ENCODE results near the gene PRPF8. TPM values are rescaled to one million over a fixed set of nuclear protein-coding genes. Genes with fewer than 3 reads are reported as not detected.
A peak's percentile ranks its signal among the peaks of the same experiment; 100 is the strongest.

PRPF8 gene
- total and polyA plus RNA-seq, 2 of the 13 experiments (the other 11 are each of a cell fraction or from before 2014, with no cell fraction given): 112 to 179 TPM

DNA sequence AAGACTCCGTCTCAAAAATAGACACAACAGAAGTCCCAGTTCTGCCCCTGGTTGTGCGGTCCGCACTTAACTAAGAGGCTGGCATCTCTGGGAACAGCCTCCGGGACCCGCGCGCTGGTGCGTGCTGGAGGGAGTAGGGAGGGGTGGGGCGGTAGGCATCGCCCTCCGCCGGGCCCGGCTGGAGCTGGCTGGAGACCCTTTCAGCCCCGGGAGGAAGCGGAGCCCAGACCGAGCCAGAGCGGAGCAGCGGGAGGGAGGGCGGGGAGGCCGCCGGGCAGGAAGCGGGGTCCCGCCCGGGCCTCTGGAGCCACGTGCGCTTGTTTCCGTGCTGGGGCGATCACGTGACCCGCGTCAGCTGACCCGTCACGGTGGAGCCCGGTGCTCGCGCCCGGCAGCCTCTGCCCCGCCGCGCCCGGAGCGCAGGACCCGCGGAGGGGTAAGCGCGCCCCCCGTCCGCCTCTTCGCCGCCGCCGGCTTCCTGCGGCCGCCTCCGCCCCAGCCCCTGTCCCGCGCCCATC lies 39.7 kb upstream of the PRPF8 start, which contains the start of gene WDR81 (continued):
- TF ChIP-seq EP300 (IDR thresholded peaks at IDR 0.05; ENCODE audit: low read depth in 2 of 2, low read length in 2 of 2): peak in 1 of 2 experiments; percentile 38; a peak in 1 of 4 replicates
- no peak; the same call in 1 of the 2 replicates for TF ChIP-seq EP300 (CRISPR knock-in tag; IDR thresholded peaks at IDR 0.05; ENCODE audit: borderline replicate concordance)
- TF ChIP-seq, protein P1, sequence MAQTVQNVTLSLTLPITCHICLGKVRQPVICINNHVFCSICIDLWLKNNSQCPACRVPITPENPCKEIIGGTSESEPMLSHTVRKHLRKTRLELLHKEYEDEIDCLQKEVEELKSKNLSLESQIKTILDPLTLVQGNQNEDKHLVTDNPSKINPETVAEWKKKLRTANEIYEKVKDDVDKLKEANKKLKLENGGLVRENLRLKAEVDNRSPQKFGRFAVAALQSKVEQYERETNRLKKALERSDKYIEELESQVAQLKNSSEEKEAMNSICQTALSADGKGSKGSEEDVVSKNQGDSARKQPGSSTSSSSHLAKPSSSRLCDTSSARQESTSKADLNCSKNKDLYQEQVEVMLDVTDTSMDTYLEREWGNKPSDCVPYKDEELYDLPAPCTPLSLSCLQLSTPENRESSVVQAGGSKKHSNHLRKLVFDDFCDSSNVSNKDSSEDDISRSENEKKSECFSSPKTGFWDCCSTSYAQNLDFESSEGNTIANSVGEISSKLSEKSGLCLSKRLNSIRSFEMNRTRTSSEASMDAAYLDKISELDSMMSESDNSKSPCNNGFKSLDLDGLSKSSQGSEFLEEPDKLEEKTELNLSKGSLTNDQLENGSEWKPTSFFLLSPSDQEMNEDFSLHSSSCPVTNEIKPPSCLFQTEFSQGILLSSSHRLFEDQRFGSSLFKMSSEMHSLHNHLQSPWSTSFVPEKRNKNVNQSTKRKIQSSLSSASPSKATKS (CRISPR knock-in tag; IDR thresholded peaks at IDR 0.05): no peak
- no peak for TF ChIP-seq CENPT (CRISPR knock-in tag; IDR thresholded peaks at IDR 0.05; ENCODE audit: low read depth)
- TF ChIP-seq SETDB1 (CRISPR knock-in tag; IDR thresholded peaks at IDR 0.05; ENCODE audit: borderline replicate concordance): no peak
- no peak for TF ChIP-seq ZNF30 (CRISPR knock-in tag; IDR thresholded peaks at IDR 0.05)
- TF ChIP-seq ZKSCAN8 (CRISPR knock-in tag; IDR thresholded peaks at IDR 0.05; ENCODE audit: borderline replicate concordance): no peak
- TF ChIP-seq, protein P2, sequence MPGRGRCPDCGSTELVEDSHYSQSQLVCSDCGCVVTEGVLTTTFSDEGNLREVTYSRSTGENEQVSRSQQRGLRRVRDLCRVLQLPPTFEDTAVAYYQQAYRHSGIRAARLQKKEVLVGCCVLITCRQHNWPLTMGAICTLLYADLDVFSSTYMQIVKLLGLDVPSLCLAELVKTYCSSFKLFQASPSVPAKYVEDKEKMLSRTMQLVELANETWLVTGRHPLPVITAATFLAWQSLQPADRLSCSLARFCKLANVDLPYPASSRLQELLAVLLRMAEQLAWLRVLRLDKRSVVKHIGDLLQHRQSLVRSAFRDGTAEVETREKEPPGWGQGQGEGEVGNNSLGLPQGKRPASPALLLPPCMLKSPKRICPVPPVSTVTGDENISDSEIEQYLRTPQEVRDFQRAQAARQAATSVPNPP (CRISPR knock-in tag; IDR thresholded peaks at IDR 0.05): no peak
- TF ChIP-seq, protein P3, sequence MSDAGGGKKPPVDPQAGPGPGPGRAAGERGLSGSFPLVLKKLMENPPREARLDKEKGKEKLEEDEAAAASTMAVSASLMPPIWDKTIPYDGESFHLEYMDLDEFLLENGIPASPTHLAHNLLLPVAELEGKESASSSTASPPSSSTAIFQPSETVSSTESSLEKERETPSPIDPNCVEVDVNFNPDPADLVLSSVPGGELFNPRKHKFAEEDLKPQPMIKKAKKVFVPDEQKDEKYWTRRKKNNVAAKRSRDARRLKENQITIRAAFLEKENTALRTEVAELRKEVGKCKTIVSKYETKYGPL (CRISPR knock-in tag; IDR thresholded peaks at IDR 0.05): no peak
- TF ChIP-seq SP5 (CRISPR knock-in tag; IDR thresholded peaks at IDR 0.05; ENCODE audit: borderline replicate concordance, low read depth): no peak
- no peak for TF ChIP-seq ZNF816 (CRISPR knock-in tag; IDR thresholded peaks at IDR 0.05; ENCODE audit: borderline replicate concordance)
- 0 out of 2 replicates have a peak, but pooled peaks have one; percentile 41 for TF ChIP-seq ZNF331 (CRISPR knock-in tag; IDR thresholded peaks at IDR 0.05)
- TF ChIP-seq HNF4G (IDR thresholded peaks at IDR 0.05; ENCODE audit: borderline replicate concordance, low read depth, low read length): no peak
- no peak for TF ChIP-seq HNF4G (CRISPR knock-in tag; IDR thresholded peaks at IDR 0.05; ENCODE audit: borderline replicate concordance, low read depth)
- no peak for TF ChIP-seq SOX13 (IDR thresholded peaks at IDR 0.05)
- peak in 1 of 2 experiments; percentile 47; a peak in 1 of 4 replicates for TF ChIP-seq SOX13 (CRISPR knock-in tag; conservative IDR thresholded peaks at IDR 0.05 in 1 of 2, IDR thresholded peaks at IDR 0.05 in 1 of 2)
- TF ChIP-seq TEAD2 (CRISPR knock-in tag; IDR thresholded peaks at IDR 0.05): no peak
- TF ChIP-seq ZNF747 (CRISPR knock-in tag; IDR thresholded peaks at IDR 0.05; ENCODE audit: borderline replicate concordance): no peak
- TF ChIP-seq TGIF2 (CRISPR knock-in tag; IDR thresholded peaks at IDR 0.05): peak; percentile 71
- TF ChIP-seq SYNCRIP (IDR thresholded peaks at IDR 0.05; ENCODE audit: insufficient read depth, low read depth, low read length): no peak
- TF ChIP-seq, protein P4, sequence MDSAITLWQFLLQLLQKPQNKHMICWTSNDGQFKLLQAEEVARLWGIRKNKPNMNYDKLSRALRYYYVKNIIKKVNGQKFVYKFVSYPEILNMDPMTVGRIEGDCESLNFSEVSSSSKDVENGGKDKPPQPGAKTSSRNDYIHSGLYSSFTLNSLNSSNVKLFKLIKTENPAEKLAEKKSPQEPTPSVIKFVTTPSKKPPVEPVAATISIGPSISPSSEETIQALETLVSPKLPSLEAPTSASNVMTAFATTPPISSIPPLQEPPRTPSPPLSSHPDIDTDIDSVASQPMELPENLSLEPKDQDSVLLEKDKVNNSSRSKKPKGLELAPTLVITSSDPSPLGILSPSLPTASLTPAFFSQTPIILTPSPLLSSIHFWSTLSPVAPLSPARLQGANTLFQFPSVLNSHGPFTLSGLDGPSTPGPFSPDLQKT (CRISPR knock-in tag; IDR thresholded peaks at IDR 0.05; ENCODE audit: borderline replicate concordance): no peak
- TF ChIP-seq, protein P5, sequence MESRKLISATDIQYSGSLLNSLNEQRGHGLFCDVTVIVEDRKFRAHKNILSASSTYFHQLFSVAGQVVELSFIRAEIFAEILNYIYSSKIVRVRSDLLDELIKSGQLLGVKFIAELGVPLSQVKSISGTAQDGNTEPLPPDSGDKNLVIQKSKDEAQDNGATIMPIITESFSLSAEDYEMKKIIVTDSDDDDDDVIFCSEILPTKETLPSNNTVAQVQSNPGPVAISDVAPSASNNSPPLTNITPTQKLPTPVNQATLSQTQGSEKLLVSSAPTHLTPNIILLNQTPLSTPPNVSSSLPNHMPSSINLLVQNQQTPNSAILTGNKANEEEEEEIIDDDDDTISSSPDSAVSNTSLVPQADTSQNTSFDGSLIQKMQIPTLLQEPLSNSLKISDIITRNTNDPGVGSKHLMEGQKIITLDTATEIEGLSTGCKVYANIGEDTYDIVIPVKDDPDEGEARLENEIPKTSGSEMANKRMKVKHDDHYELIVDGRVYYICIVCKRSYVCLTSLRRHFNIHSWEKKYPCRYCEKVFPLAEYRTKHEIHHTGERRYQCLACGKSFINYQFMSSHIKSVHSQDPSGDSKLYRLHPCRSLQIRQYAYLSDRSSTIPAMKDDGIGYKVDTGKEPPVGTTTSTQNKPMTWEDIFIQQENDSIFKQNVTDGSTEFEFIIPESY (CRISPR knock-in tag; IDR thresholded peaks at IDR 0.05): no peak
- TF ChIP-seq RFX1 (IDR thresholded peaks at IDR 0.05): no peak
